Fibroblast of skin of scalp (primary cell): Measurements from ENCODE around the gene RTKN.

ENCODE experiments used
- DNase-seq: peaks from one replicate; pipeline ENCODE4 v3.0.0-alpha.2; 2013

Gene RTKN

GRCh38 chr2:74415762-74416395, 25.9 kb downstream of the RTKN start:
- DNase-seq, result no peak

GRCh38 chr2:74414881-74415761, 26.6 kb downstream of the RTKN start:
- peak; percentile 37 for DNase-seq

GRCh38 chr2:74414441-74414840, 27.3 kb downstream of the RTKN start:
- no peak for DNase-seq

GRCh38 chr2:74413001-74413698, 28.6 kb downstream of the RTKN start:
- no peak for DNase-seq

GRCh38 chr2:74407682-74408081, 34.1 kb downstream of the RTKN start:
- no peak for DNase-seq

GRCh38 chr2:74406035-74406434, 35.7 kb downstream of the RTKN start:
- no peak for DNase-seq

GRCh38 chr2:74401891-74402290, 39.8 kb downstream of the RTKN start:
- DNase-seq, result no peak

- no peak for DNase-seq
Measured at GRCh38 chr2:74399785-74400184, 42.0 kb downstream of the RTKN start.

- no peak for DNase-seq
Measured at GRCh38 chr2:74396149-74396548, 45.6 kb downstream of the RTKN start.

GRCh38 chr2:74393525-74393924, 48.2 kb downstream of the RTKN start:
- DNase-seq, result no peak

GRCh38 chr2:74392449-74392743, 49.3 kb downstream of the RTKN start:
- DNase-seq, result no peak

GRCh38 chr2:74391580-74392448, 49.9 kb downstream of the RTKN start:
- DNase-seq, result peak; percentile 88

- peak; percentile 6 for DNase-seq
Measured at GRCh38 chr2:74391209-74391579, 50.5 kb downstream of the RTKN start.

- no peak for DNase-seq
Measured at GRCh38 chr2:74390606-74391005, 51.1 kb downstream of the RTKN start.

GRCh38 chr2:74387346-74387745, 54.4 kb downstream of the RTKN start:
- no peak for DNase-seq

- DNase-seq, result no peak
Measured at GRCh38 chr2:74385396-74385795, 56.3 kb downstream of the RTKN start.

- peak; percentile 23 for DNase-seq
Measured at GRCh38 chr2:74384051-74384450, 57.7 kb downstream of the RTKN start.

GRCh38 chr2:74383254-74383653, 58.5 kb downstream of the RTKN start:
- DNase-seq, result peak; percentile 47

- no peak for DNase-seq
Measured at GRCh38 chr2:74381751-74382150, 60.0 kb downstream of the RTKN start.

- DNase-seq, result peak; percentile 69
Measured at GRCh38 chr2:74379851-74380789, 61.6 kb downstream of the RTKN start, which contains the start of gene DCTN1. Gene DCTN1 (minus strand): TSS chr2:74380311. CDS start chr2:74380037, 274 bp downstream.

GRCh38 chr2:74378007-74378406, 63.7 kb downstream of the RTKN start:
- DNase-seq, result no peak
